Cardiac fibroblast (primary cell): ENCODE measurements around the gene ZNF512.

Source experiments
- DNase-seq, 2 donors: peaks; one replicate each; pipeline versions ENCODE4 v3.0.0 to v3.0.0-alpha.2; 2010; ENCODE audit warnings: low read depth in 2 of 2
- H3K4me3 ChIP-seq, 2 donors: replicated peaks in 1 of 2; 1 replicate in 1 of 2; 2 replicates in 1 of 2; pipeline ENCODE4 v1.5.1; 2011; ENCODE audit warnings: low read depth in 2 of 2, low read length in 2 of 2, mild to moderate bottlenecking in 2 of 2, moderate library complexity in 1 of 2
- TF ChIP-seq, protein P1 (sequence below): IDR thresholded peaks from one replicate; pipeline ENCODE4 v1.5.1; 2011; ENCODE audit warnings: low read depth, mild to moderate bottlenecking, low read length, inconsistent platforms

The ZNF512 gene

GRCh38 chr2:27664622-27665363, 82.0 kb downstream of the ZNF512 start:
- TF ChIP-seq, protein P1, sequence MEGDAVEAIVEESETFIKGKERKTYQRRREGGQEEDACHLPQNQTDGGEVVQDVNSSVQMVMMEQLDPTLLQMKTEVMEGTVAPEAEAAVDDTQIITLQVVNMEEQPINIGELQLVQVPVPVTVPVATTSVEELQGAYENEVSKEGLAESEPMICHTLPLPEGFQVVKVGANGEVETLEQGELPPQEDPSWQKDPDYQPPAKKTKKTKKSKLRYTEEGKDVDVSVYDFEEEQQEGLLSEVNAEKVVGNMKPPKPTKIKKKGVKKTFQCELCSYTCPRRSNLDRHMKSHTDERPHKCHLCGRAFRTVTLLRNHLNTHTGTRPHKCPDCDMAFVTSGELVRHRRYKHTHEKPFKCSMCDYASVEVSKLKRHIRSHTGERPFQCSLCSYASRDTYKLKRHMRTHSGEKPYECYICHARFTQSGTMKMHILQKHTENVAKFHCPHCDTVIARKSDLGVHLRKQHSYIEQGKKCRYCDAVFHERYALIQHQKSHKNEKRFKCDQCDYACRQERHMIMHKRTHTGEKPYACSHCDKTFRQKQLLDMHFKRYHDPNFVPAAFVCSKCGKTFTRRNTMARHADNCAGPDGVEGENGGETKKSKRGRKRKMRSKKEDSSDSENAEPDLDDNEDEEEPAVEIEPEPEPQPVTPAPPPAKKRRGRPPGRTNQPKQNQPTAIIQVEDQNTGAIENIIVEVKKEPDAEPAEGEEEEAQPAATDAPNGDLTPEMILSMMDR: no peak
- H3K4me3 ChIP-seq: peak overlapping the region; percentile 96 to 98

DNA sequence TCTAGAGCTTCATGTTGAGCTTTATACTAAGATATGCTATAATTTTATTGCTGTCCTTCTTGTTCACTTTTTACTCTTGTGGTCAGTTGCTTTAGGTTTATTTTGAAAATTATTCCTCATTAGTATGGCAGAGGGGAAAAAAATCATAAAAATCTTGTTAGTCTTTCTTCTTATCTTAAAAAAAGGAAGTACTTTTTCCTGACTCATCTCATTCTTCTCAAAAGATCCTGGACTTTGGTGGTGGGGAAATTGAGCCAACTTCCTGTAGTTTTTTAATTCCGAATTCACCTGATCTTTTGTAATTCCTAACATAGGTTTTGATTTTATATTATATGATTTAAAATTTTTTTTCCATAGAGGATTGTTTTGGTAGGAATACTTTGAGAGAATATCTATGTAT, 84.6 kb downstream of the ZNF512 start:
- TF ChIP-seq, protein P1: no peak
- no peak for DNase-seq

More at GRCh38 chr2:27664622-27665363, 82.0 kb downstream of the ZNF512 start:
- DNase-seq: no peak

DNA sequence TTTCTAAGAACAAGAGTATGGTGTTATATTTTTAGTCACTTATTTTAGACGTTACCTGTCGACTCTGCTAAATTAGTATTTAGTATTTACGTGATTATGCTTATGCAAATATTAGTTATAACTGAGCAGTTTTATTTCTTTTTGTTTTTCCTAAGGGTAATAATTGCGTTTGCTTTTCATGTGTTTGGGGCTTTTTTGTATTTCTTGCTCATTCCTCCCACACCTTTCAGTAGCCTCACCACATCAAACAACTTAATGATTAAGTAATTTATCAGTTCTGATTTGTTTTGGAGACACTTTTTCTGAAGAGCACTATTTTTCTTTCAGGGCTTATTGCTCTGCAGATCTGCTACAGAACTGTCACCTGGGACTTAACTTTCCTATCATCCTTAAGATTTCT, 88.4 kb downstream of the ZNF512 start:
- no peak for DNase-seq
- TF ChIP-seq, protein P1: no peak
- no peak overlapping the region for H3K4me3 ChIP-seq

More for the DNA sequence above, 84.6 kb downstream of the ZNF512 start:
- no peak overlapping the region for H3K4me3 ChIP-seq
